K562 (cell line): ENCODE results near the gene SEMA6B. TPM values are rescaled to one million over a fixed set of nuclear protein-coding genes. Genes with fewer than 3 reads are reported as not detected.

ENCODE experiments used
- FOXJ2 ChIP-seq: fragments of 200-800 bp; sonication (Bioruptor generic); IDR thresholded peaks from 2 replicates; pipeline ENCODE4 v1.6.1; 2016; ENCODE audit warnings: missing genetic modification characterization, missing compliant biosample characterization
- GABPB1 ChIP-seq: sonication (generic); formaldehyde crosslinking; IDR thresholded peaks from 2 replicates; pipeline ENCODE4 v1.8.0; 2022; ENCODE audit warnings: mild to moderate bottlenecking, missing genetic modification reagents
- GTF3C2 ChIP-seq: IDR thresholded peaks from 3 replicates; pipeline ENCODE4 v1.6.1; 2011; ENCODE audit warnings: borderline replicate concordance, mild to moderate bottlenecking, moderate library complexity; ENCODE audit not compliant: insufficient read length; ENCODE audit errors: extremely low read depth
- HDAC1 ChIP-seq, 2 experiments: fragments of 450-650 bp; IDR thresholded peaks; 2 replicates each; pipeline ENCODE4 v1.6.1; 2016 to 2017; ENCODE audit warnings: inconsistent platforms in 1 of 2, mild to moderate bottlenecking in 1 of 2, moderate library complexity in 1 of 2
- HDAC2 ChIP-seq: fragments of 450-650 bp; IDR thresholded peaks from 2 replicates; pipeline ENCODE4 v1.6.1; 2016; ENCODE audit warnings: mild to moderate bottlenecking
- MBD2 ChIP-seq: sonication (generic); IDR thresholded peaks from 2 replicates; pipeline ENCODE4 v1.6.1; 2016; ENCODE audit warnings: low read depth, borderline replicate concordance
- NFE2L1 ChIP-seq: fragments of 450-650 bp; IDR thresholded peaks from 2 replicates; pipeline ENCODE4 v1.6.1; 2016; ENCODE audit warnings: missing genetic modification characterization, low read depth, mild to moderate bottlenecking, missing compliant biosample characterization, moderate library complexity, borderline replicate concordance
- NFYB ChIP-seq: IDR thresholded peaks from 2 replicates; pipeline ENCODE4 v1.6.1; 2011; ENCODE audit warnings: mild to moderate bottlenecking, moderate library complexity; ENCODE audit not compliant: insufficient read length; ENCODE audit errors: extremely low read depth
- PATZ1 ChIP-seq: fragments of 250-450 bp; sonication (Bioruptor Pico); IDR thresholded peaks from 2 replicates; pipeline ENCODE4 v1.5.0; 2020; ENCODE audit warnings: mild to moderate bottlenecking, borderline replicate concordance
- PCBP1 ChIP-seq: fragments of 200-400 bp; formaldehyde crosslinking; IDR thresholded peaks from 2 replicates; pipeline ENCODE4 v1.6.1; 2018; ENCODE audit warnings: mild to moderate bottlenecking, low read depth, low read length; ENCODE audit not compliant: poor library complexity, severe bottlenecking
- PRMT5 ChIP-seq: sonication (generic); formaldehyde crosslinking; IDR thresholded peaks from 2 replicates; pipeline ENCODE4 v1.5.0; 2020; ENCODE audit warnings: missing genetic modification reagents
- PTTG1 ChIP-seq: fragments of 450-650 bp; IDR thresholded peaks from 2 replicates; pipeline ENCODE4 v1.6.1; 2016; ENCODE audit warnings: low read depth, mild to moderate bottlenecking, missing genetic modification characterization, missing compliant biosample characterization
- RBM39 ChIP-seq: fragments of 200-400 bp; formaldehyde crosslinking; optimal IDR thresholded peaks from 2 replicates; pipeline ENCODE3; 2018; ENCODE audit warnings: low read depth, low read length
- SMARCA5 ChIP-seq: fragments of 450-650 bp; IDR thresholded peaks from 2 replicates; pipeline ENCODE4 v1.6.1; 2016
- TEAD1 ChIP-seq, 2 experiments: fragments of 450-650 bp in 1 of 2; sonication (generic) in 1 of 2; formaldehyde crosslinking; IDR thresholded peaks; 2 replicates each; pipeline versions ENCODE4 v1.4.0 to v1.8.0; 2020 to 2022; ENCODE audit warnings: mild to moderate bottlenecking in 2 of 2, missing genetic modification reagents in 1 of 2
- THRAP3 ChIP-seq: fragments of 450-650 bp; IDR thresholded peaks from 2 replicates; pipeline ENCODE4 v1.6.1; 2016; ENCODE audit warnings: mild to moderate bottlenecking, inconsistent platforms, borderline replicate concordance
- ZBTB12 ChIP-seq: fragments of 250-450 bp; sonication (Bioruptor Pico); IDR thresholded peaks from 2 replicates; pipeline ENCODE4 v1.4.0; 2020
- ZNF384 ChIP-seq: IDR thresholded peaks from 2 replicates; pipeline ENCODE4 v1.6.1; 2012; ENCODE audit warnings: low read depth, low read length, improper control_type of control experiment
- polyA plus RNA-seq, 8 experiments: library from polyadenylated mRNA; depleted of rRNA in 4 of 8; stranded (reverse) in 5 of 8; unstranded in 3 of 8; fragments of >200 nt; fragmentation: Nextera tagmentation in 2 of 8; fragmentation: Illumina TruSeq in 1 of 8; extraction: Ambion mirVana in 2 of 8; extraction: Trizol in 1 of 8; gene quantifications; 2 replicates each; pipeline versions ENCODE4 v1.2.1 to v1.2.3, GENCODE V29; 2011 to 2014; ENCODE audit warnings: inconsistent platforms in 1 of 8, missing spikeins in 1 of 8
- total RNA-seq, 7 experiments: library from RNA; depleted of rRNA in 6 of 7; stranded (reverse); fragments of >200 nt in 6 of 7; fragmentation: Illumina TruSeq in 2 of 7; extraction: Trizol in 2 of 7; gene quantifications; 2 replicates each; pipeline versions ENCODE4 v1.2.1 to v1.2.3, GENCODE V29; 2011 to 2021; ENCODE audit warnings: low replicate concordance in 1 of 7
- TF ChIP-seq, protein P1 (sequence below): fragments of 450-650 bp; formaldehyde crosslinking; IDR thresholded peaks from 2 replicates; pipeline ENCODE4 v1.4.0; 2022; ENCODE audit warnings: missing genetic modification characterization

SEMA6B gene
- total and polyA plus RNA-seq, 9 of the 15 experiments (the other 6 are each of a cell fraction or from before 2014, with no cell fraction given): 0.65 to 4.6 (median 2.5) TPM; not detected in 2

DNA sequence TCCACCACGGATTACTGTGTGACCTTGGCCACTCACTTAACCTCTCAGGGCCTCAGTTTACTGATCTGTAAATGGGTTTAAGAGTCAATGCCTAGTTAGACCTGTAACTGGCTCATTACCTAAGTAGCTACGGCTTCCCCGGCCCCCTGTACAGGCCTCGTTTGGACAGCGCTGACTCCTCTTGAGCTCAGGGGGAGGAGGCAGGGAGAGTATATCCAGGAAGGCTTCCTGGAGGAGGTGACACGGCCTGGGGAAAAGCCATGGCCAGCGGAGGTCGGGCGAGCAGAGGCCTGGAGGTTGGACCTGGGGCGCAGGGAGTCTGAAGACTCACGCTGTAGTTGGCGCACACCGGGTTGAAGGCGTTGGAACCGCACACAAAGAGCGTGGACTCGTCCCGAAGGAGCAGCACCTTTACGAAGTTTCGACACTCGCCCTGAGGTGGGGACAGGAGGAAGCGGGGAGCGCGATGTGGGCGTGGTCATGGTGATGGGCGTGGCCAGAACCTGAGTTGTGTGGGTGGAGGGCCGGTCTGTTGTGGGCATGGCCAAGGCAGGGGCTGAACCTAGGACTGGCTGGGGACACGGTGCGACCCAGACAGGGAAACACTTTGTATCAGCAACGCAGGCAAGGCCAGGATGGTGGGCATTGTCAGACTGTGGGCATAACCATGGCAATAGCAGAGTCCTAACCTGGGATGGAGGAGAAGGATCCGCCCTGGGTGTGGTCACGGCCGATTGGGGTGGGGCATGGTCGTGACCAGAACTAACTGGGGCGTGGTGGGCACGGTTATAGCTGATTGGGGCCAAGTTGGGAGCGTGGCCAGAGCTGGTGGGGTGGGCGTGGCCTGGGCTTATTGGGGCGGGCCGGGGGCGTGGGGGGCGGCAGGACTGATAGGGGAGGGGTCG, 3.6 kb downstream of the SEMA6B start (continued):
- TF ChIP-seq PCBP1: no peak
- peak; percentile 87 for TF ChIP-seq MBD2
- TF ChIP-seq TEAD1 (CRISPR knock-in tag; IDR thresholded peaks at IDR 0.05): 0 out of 4 replicates have a peak, but pooled peaks of 1 of the 2 experiments have one; percentile 65
- peak; percentile 81 for TF ChIP-seq GTF3C2
- TF ChIP-seq NFE2L1 (tag): no peak
- peak; percentile 61 to 93 for TF ChIP-seq HDAC1 (IDR thresholded peaks at IDR 0.05)
- TF ChIP-seq, protein P1, sequence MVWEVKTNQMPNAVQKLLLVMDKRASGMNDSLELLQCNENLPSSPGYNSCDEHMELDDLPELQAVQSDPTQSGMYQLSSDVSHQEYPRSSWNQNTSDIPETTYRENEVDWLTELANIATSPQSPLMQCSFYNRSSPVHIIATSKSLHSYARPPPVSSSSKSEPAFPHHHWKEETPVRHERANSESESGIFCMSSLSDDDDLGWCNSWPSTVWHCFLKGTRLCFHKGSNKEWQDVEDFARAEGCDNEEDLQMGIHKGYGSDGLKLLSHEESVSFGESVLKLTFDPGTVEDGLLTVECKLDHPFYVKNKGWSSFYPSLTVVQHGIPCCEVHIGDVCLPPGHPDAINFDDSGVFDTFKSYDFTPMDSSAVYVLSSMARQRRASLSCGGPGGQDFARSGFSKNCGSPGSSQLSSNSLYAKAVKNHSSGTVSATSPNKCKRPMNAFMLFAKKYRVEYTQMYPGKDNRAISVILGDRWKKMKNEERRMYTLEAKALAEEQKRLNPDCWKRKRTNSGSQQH (CRISPR knock-in tag): no peak
- TF ChIP-seq ZBTB12: no peak
- peak; percentile 100 for TF ChIP-seq SMARCA5
- TF ChIP-seq GABPB1 (CRISPR knock-in tag): peak; percentile 62; the same call in 1 of the 2 replicates
- 0 out of 2 replicates have a peak, but pooled peaks have one; percentile 43 for TF ChIP-seq THRAP3
- TF ChIP-seq RBM39: peak; percentile 77
- no peak for TF ChIP-seq FOXJ2 (tag)
- no peak for TF ChIP-seq PATZ1 (CRISPR knock-in tag)
- TF ChIP-seq NFYB: no peak
- no peak for TF ChIP-seq ZNF384
- TF ChIP-seq HDAC2: peak; percentile 98
- TF ChIP-seq PRMT5 (CRISPR knock-in tag): no peak
- no peak for TF ChIP-seq PTTG1 (tag)
